ENCODE data around the gene PNPLA7. TPM values are rescaled to one million over a fixed set of nuclear protein-coding genes. Genes with fewer than 3 reads are reported as not detected.
A peak's percentile ranks its signal among the peaks of the same experiment; 100 is the strongest.
"Not testable (repeated sequence)": the region's sequence is repeated elsewhere in the genome, so short reads cannot be mapped to it uniquely, and the experiment has no call there.

PNPLA7 gene
- 11.6 TPM for total RNA-seq

- peak in 2 of 3 donors; percentile 70 to 73 for DNase-seq (ENCODE audit: low read depth in 2 of 3, low spot score in 2 of 3)
Observed at GRCh38 chr9:137550231-137550621, at the start of gene PNPLA7. Gene PNPLA7 (minus strand): TSS chr9:137550402. CDS start chr9:137550197, 205 bp downstream.

GRCh38 chr9:137598943-137599342 is 48.7 kb upstream of the PNPLA7 start:
- no peak for DNase-seq (ENCODE audit: low read depth in 2 of 3, low spot score in 2 of 3)

- not testable (repeated sequence) for DNase-seq (ENCODE audit: low read depth in 2 of 3, low spot score in 2 of 3)
Observed at GRCh38 chr9:137596577-137596976, 46.4 kb upstream of the PNPLA7 start.

GRCh38 chr9:137593176-137593575 is 43.0 kb upstream of the PNPLA7 start:
- DNase-seq (ENCODE audit: low read depth in 2 of 3, low spot score in 2 of 3), result no peak

GRCh38 chr9:137592767-137593166 is 42.6 kb upstream of the PNPLA7 start:
- DNase-seq (ENCODE audit: low read depth in 2 of 3, low spot score in 2 of 3), result no peak

GRCh38 chr9:137590469-137591383 is 40.5 kb upstream of the PNPLA7 start, which contains the start of gene ZMYND19:
Gene ZMYND19 (minus strand): TSS chr9:137590512. CDS start chr9:137590263, 249 bp downstream.
- DNase-seq (ENCODE audit: low read depth in 2 of 3, low spot score in 2 of 3), result peak; percentile 83 to 92 (median 89)

- no peak for DNase-seq (ENCODE audit: low read depth in 2 of 3, low spot score in 2 of 3)
Observed at GRCh38 chr9:137590123-137590468, 39.9 kb upstream of the PNPLA7 start.

GRCh38 chr9:137589441-137590122 is 39.4 kb upstream of the PNPLA7 start:
- no peak for DNase-seq (ENCODE audit: low read depth in 2 of 3, low spot score in 2 of 3)

GRCh38 chr9:137588891-137589290 is 38.7 kb upstream of the PNPLA7 start:
- DNase-seq (ENCODE audit: low read depth in 2 of 3, low spot score in 2 of 3), result no peak

GRCh38 chr9:137588311-137588710 is 38.1 kb upstream of the PNPLA7 start:
- DNase-seq (ENCODE audit: low read depth in 2 of 3, low spot score in 2 of 3), result no peak

- no peak for DNase-seq (ENCODE audit: low read depth in 2 of 3, low spot score in 2 of 3)
Observed at GRCh38 chr9:137586854-137587253, 36.7 kb upstream of the PNPLA7 start.

GRCh38 chr9:137583957-137584356 is 33.8 kb upstream of the PNPLA7 start:
- DNase-seq (ENCODE audit: low read depth in 2 of 3, low spot score in 2 of 3), result no peak

GRCh38 chr9:137583347-137583746 is 33.1 kb upstream of the PNPLA7 start:
- no peak for DNase-seq (ENCODE audit: low read depth in 2 of 3, low spot score in 2 of 3)

- peak in 1 of 3 donors; percentile 67 for DNase-seq (ENCODE audit: low read depth in 2 of 3, low spot score in 2 of 3)
Observed at GRCh38 chr9:137582286-137582860, 32.2 kb upstream of the PNPLA7 start.

GRCh38 chr9:137581361-137582285 is 31.4 kb upstream of the PNPLA7 start:
- no peak for DNase-seq (ENCODE audit: low read depth in 2 of 3, low spot score in 2 of 3)

GRCh38 chr9:137580954-137581322 is 30.7 kb upstream of the PNPLA7 start:
- DNase-seq (ENCODE audit: low read depth in 2 of 3, low spot score in 2 of 3), result no peak

GRCh38 chr9:137580209-137580953 is 30.2 kb upstream of the PNPLA7 start:
- no peak for DNase-seq (ENCODE audit: low read depth in 2 of 3, low spot score in 2 of 3)

- DNase-seq (ENCODE audit: low read depth in 2 of 3, low spot score in 2 of 3), result no peak
Observed at GRCh38 chr9:137579259-137579604, 29.0 kb upstream of the PNPLA7 start.

GRCh38 chr9:137578518-137579258 is 28.5 kb upstream of the PNPLA7 start, which contains the start of gene DPH7:
Gene DPH7 (minus strand): TSS chr9:137578925. CDS start chr9:137578777, 148 bp downstream.
- peak; percentile 80 to 92 (median 92) for DNase-seq (ENCODE audit: low read depth in 2 of 3, low spot score in 2 of 3)
